Activated naive CD8-positive, alpha-beta T cell treated with anti-CD3 and anti-CD28 coated beads for 36 hours (primary cell): ENCODE measurements around the gene ESPL1. TPM values are rescaled to one million over a fixed set of nuclear protein-coding genes. Genes with fewer than 3 reads are reported as not detected.
A peak's percentile ranks its signal among the peaks of the same experiment; 100 is the strongest.

ENCODE experiments used
- DNase-seq: peaks from one replicate; pipeline ENCODE4 v3.0.0; 2021
- H3K27ac Mint-ChIP-seq: one replicate; pipeline ENCODE4 v1.8.0; 2022; ENCODE audit warnings: mild to moderate bottlenecking, moderate library complexity, mixed read lengths
- H3K27me3 Mint-ChIP-seq: one replicate; pipeline ENCODE4 v1.8.0; 2022; ENCODE audit warnings: mild to moderate bottlenecking, mixed read lengths
- H3K36me3 Mint-ChIP-seq: one replicate; pipeline ENCODE4 v1.8.0; 2021; ENCODE audit warnings: mild to moderate bottlenecking, mixed read lengths
- H3K4me1 Mint-ChIP-seq: one replicate; pipeline ENCODE4 v1.8.0; 2021; ENCODE audit warnings: mixed read lengths
- H3K4me3 Mint-ChIP-seq: one replicate; pipeline ENCODE4 v1.8.0; 2022; ENCODE audit warnings: mild to moderate bottlenecking, moderate library complexity, mixed read lengths
- H3K9me3 Mint-ChIP-seq: one replicate; pipeline ENCODE4 v1.8.0; 2022; ENCODE audit warnings: mixed read lengths
- total RNA-seq, 2 experiments: library from RNA; stranded (reverse); gene quantifications; one replicate each; pipeline ENCODE4 v1.2.3, GENCODE V29; 2021

The ESPL1 gene
- total RNA-seq, 2 experiments from 2014 or later, result 66.3 to 67.7 TPM

GRCh38 chr12:53267306-53267998, 647 bp upstream of the ESPL1 start:
- Mint-ChIP-seq H3K4me3 (peak overlapping the region; percentile 98), H3K9me3 (no peaks in the 10 kb centered on the region), H3K27ac (peak overlapping the region; percentile 99), H3K27me3 (no peaks in the 10 kb centered on the region), H3K36me3 (peaks cover 30% of the 10 kb centered on the region), H3K4me1 (peaks cover 28% of the 10 kb centered on the region)
- peak; percentile 37 for DNase-seq

DNA sequence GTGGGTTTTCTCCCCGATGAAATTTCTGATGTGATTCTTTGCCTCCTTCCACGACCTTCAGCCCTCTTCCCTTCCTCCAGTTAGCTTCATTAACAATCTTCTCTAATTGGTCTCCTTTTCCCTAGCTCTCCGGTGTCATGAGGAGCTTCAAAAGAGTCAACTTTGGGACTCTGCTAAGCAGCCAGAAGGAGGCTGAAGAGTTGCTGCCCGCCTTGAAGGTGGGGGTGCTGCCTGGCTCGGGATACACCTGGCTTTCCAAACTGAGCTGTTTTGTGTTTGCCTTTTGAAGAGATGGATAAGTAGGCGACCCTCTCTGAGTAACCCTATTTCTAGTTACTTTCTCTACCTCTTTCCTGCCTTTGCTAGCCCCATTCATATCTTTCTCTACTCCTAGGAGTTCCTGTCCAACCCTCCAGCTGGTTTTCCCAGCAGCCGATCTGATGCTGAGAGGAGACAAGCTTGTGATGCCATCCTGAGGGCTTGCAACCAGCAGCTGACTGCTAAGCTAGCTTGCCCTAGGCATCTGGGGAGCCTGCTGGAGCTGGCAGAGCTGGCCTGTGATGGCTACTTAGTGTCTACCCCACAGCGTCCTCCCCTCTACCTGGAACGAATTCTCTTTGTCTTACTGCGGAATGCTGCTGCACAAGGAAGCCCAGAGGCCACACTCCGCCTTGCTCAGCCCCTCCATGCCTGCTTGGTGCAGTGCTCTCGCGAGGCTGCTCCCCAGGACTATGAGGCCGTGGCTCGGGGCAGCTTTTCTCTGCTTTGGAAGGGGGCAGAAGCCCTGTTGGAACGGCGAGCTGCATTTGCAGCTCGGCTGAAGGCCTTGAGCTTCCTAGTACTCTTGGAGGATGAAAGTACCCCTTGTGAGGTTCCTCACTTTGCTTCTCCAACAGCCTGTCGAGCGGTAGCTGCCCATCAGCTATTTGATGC, 797 bp downstream of the ESPL1 start:
- peaks cover 35% of the 10 kb centered on the region for H3K36me3 Mint-ChIP-seq
- peak overlapping the region; percentile 99 for H3K27ac Mint-ChIP-seq
- DNase-seq, result no peak
- peak overlapping the region; percentile 98 for H3K4me3 Mint-ChIP-seq
- H3K27me3 Mint-ChIP-seq, result no peaks in the 10 kb centered on the region
- H3K4me1 Mint-ChIP-seq, result peaks cover 28% of the 10 kb centered on the region
- no peaks in the 10 kb centered on the region for H3K9me3 Mint-ChIP-seq

DNA sequence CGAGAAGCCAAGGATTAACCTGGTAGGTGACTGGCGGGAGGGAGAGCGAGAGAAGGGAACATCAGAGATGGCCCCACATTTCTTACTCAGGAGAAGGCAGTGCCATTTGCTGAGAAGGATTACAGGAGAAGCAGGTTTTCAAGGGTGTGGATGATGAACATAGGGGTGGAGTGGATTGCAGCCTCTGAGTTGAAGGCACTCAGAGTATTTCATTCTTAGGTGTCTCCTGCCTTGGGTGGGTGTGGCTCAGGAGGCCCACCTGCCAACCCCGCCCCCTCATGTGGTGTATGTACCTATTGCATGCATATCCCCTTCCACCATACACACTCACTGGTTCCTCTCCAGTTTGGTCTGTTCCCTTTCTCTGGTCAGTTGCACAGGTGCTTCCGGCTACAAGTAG, 6.3 kb downstream of the ESPL1 start:
- DNase-seq, result no peak
- Mint-ChIP-seq H3K4me1 (peaks cover 8% of the 10 kb centered on the region), H3K9me3 (no peaks in the 10 kb centered on the region), H3K27me3 (no peaks in the 10 kb centered on the region), H3K27ac (no peak overlapping the region), H3K4me3 (no peak overlapping the region), H3K36me3 (peaks cover 55% of the 10 kb centered on the region)

DNA sequence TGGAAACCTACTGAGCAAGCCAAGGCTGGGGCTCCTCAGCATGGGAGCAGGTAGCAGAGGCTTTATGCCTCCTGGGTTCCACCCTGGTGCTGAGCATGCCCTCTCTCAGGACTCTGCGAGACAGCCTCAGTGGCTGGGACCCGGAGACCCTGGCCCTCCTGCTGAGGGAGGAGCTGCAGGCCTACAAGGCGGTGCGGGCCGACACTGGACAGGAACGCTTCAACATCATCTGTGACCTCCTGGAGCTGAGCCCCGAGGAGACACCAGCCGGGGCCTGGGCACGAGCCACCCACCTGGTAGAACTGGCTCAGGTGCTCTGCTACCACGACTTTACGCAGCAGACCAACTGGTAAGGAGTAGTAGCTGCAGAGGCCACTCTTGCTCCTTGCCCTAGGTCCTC, 8.4 kb downstream of the ESPL1 start:
- no peaks in the 10 kb centered on the region for H3K4me1 Mint-ChIP-seq
- H3K36me3 Mint-ChIP-seq, result peaks cover 48% of the 10 kb centered on the region
- H3K4me3 Mint-ChIP-seq, result no peak overlapping the region
- H3K27ac Mint-ChIP-seq, result no peak overlapping the region
- no peaks in the 10 kb centered on the region for H3K9me3 Mint-ChIP-seq
- DNase-seq, result no peak
- no peaks in the 10 kb centered on the region for H3K27me3 Mint-ChIP-seq

GRCh38 chr12:53277981-53278380, 9.9 kb downstream of the ESPL1 start:
- no peak for DNase-seq
- Mint-ChIP-seq H3K4me3 (no peak overlapping the region), H3K27me3 (no peaks in the 10 kb centered on the region), H3K4me1 (no peaks in the 10 kb centered on the region), H3K36me3 (peaks cover 46% of the 10 kb centered on the region), H3K9me3 (no peaks in the 10 kb centered on the region), H3K27ac (no peak overlapping the region)

DNA sequence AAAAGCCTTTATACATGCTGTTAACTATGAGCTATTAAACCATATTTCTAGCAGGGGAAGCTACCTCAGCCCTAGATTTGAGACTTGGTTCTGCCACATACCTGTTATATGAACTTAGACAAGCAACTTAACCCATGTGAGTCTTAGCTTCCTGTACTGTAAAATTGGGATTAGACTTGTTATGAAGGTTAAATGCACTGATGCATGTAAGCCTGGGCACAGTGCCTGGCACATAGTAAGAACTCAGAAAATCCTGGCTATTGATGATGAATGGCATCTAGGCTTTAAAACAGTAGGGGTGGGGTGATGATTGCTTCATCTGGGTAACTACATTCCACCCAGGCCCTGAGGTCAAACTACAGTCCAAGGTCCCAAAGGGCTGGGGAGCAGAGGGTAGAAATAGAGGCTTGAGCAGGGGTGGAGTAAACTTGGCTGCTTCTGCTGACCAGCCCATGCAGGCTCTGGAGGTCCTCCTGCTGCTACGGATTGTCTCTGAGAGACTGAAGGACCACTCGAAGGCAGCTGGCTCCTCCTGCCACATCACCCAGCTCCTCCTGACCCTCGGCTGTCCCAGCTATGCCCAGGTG, 11.3 kb downstream of the ESPL1 start:
- Mint-ChIP-seq H3K27ac (no peak overlapping the region), H3K9me3 (no peaks in the 10 kb centered on the region), H3K36me3 (peaks cover 44% of the 10 kb centered on the region), H3K27me3 (no peaks in the 10 kb centered on the region), H3K4me3 (no peak overlapping the region), H3K4me1 (no peaks in the 10 kb centered on the region)
- no peak for DNase-seq

- no peaks in the 10 kb centered on the region for H3K4me1 Mint-ChIP-seq
- H3K27me3 Mint-ChIP-seq, result no peaks in the 10 kb centered on the region
- no peaks in the 10 kb centered on the region for H3K9me3 Mint-ChIP-seq
- H3K27ac Mint-ChIP-seq, result no peak overlapping the region
- H3K36me3 Mint-ChIP-seq, result peaks cover 38% of the 10 kb centered on the region
- no peak overlapping the region for H3K4me3 Mint-ChIP-seq
- no peak for DNase-seq
These were observed 11.9 kb downstream of the ESPL1 start for GRCh38 chr12:53279888-53280498.

DNA sequence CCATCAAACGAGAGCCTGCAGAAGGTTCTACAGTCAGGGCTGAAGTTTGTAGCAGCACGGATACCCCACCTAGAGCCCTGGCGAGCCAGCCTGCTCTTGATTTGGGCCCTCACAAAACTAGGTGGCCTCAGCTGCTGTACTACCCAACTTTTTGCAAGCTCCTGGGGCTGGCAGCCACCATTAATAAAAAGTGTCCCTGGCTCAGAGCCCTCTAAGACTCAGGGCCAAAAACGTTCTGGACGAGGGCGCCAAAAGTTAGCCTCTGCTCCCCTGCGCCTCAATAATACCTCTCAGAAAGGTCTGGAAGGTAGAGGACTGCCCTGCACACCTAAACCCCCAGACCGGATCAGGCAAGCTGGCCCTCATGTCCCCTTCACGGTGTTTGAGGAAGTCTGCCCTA, 18.3 kb downstream of the ESPL1 start:
- no peak overlapping the region for H3K27ac Mint-ChIP-seq
- no peak for DNase-seq
- no peaks in the 10 kb centered on the region for H3K27me3 Mint-ChIP-seq
- no peak overlapping the region for H3K4me3 Mint-ChIP-seq
- H3K36me3 Mint-ChIP-seq, result peaks cover 51% of the 10 kb centered on the region
- no peaks in the 10 kb centered on the region for H3K9me3 Mint-ChIP-seq
- peaks cover 17% of the 10 kb centered on the region for H3K4me1 Mint-ChIP-seq

DNA sequence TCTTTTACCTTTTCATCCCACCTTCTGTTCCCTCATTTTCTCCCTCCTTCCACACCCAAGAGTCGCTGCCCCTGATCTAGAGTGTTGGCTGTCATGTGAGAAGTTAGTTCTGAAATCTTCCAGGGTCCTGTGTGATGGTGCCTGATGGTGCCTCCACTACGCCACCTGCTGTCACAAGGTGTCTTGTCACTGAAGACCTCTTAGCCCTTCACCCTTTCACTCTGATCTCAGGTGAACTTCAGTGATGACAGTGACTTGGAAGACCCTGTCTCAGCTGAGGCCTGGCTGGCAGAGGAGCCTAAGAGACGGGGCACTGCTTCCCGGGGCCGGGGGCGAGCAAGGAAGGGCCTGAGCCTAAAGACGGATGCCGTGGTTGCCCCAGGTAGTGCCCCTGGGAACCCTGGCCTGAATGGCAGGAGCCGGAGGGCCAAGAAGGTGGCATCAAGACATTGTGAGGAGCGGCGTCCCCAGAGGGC, 19.7 kb downstream of the ESPL1 start:
- Mint-ChIP-seq H3K4me3 (no peak overlapping the region), H3K9me3 (no peaks in the 10 kb centered on the region), H3K27me3 (no peaks in the 10 kb centered on the region), H3K36me3 (peaks cover 50% of the 10 kb centered on the region), H3K27ac (no peak overlapping the region), H3K4me1 (peaks cover 17% of the 10 kb centered on the region)
- DNase-seq, result peak; percentile 52

DNA sequence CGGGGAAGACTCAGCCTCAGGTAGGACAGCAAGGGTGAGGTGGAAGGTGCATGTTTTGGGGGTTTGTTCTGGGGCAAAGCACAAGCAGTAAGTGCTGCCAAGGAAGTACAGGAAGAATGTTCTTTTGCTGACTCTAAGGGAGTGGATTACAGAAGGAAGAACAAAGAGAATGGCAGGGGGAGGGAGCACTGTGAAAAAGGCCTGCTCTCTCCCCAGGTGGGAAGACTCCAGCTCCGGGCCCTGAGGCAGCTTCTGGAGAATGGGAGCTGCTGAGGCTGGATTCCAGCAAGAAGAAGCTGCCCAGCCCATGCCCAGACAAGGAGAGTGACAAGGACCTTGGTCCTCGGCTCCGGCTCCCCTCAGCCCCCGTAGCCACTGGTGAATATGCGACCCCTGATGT, 20.2 kb downstream of the ESPL1 start:
- DNase-seq, result no peak
- Mint-ChIP-seq H3K4me1 (peaks cover 17% of the 10 kb centered on the region), H3K4me3 (no peak overlapping the region), H3K36me3 (peaks cover 55% of the 10 kb centered on the region), H3K27ac (no peak overlapping the region), H3K9me3 (no peaks in the 10 kb centered on the region), H3K27me3 (no peaks in the 10 kb centered on the region)

- H3K4me1 Mint-ChIP-seq, result peaks cover 25% of the 10 kb centered on the region
- DNase-seq, result no peak
- H3K4me3 Mint-ChIP-seq, result no peak overlapping the region
- peak overlapping the region; percentile 77 for H3K27ac Mint-ChIP-seq
- peaks cover 61% of the 10 kb centered on the region for H3K36me3 Mint-ChIP-seq
- no peaks in the 10 kb centered on the region for H3K9me3 Mint-ChIP-seq
- no peaks in the 10 kb centered on the region for H3K27me3 Mint-ChIP-seq
These were observed 21.8 kb downstream of the ESPL1 start for GRCh38 chr12:53289891-53290290.

DNA sequence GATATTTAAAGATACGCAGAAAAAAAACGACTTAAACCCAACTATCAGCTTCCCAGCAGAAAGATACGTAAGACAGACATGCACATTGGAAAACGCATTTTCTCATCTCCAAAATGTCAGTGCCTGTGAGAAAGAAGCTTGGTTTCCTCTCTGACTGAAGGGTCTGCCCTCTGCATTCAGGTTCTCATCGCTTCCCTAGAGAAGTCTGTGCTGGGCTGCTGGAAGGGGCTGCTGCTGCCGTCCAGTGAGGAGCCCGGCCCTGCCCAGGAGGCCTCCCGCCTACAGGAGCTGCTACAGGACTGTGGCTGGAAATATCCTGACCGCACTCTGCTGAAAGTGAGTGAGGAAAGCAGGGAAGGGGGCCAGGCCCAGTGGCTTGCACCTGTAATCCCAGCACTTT, 22.6 kb downstream of the ESPL1 start:
- Mint-ChIP-seq H3K27me3 (no peaks in the 10 kb centered on the region), H3K4me1 (peaks cover 28% of the 10 kb centered on the region), H3K4me3 (no peak overlapping the region), H3K36me3 (peaks cover 61% of the 10 kb centered on the region), H3K9me3 (no peaks in the 10 kb centered on the region), H3K27ac (peak overlapping the region; percentile 77)
- no peak for DNase-seq

DNA sequence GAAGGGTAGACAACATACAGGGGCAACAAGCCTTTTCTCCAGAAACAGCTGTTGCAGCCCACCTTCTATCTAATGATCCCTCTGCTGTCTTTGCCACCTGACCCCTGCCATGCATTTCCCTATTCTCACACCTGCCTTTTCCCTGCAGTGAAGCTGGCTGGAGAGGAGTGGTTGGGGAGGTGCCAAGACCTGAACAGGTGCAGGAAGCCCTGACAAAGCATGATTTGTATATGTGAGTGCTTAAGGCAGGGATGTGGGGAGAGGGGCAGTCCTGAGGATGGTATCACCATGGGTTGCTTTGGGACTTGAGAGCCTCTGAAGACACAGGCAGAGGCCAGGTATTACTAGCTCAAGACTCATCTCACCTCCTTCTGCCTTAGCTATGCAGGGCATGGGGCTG, 24.3 kb downstream of the ESPL1 start:
- Mint-ChIP-seq H3K4me3 (no peak overlapping the region), H3K9me3 (no peaks in the 10 kb centered on the region), H3K36me3 (peaks cover 74% of the 10 kb centered on the region), H3K27ac (no peak overlapping the region), H3K27me3 (no peaks in the 10 kb centered on the region), H3K4me1 (peaks cover 38% of the 10 kb centered on the region)
- DNase-seq, result no peak

DNA sequence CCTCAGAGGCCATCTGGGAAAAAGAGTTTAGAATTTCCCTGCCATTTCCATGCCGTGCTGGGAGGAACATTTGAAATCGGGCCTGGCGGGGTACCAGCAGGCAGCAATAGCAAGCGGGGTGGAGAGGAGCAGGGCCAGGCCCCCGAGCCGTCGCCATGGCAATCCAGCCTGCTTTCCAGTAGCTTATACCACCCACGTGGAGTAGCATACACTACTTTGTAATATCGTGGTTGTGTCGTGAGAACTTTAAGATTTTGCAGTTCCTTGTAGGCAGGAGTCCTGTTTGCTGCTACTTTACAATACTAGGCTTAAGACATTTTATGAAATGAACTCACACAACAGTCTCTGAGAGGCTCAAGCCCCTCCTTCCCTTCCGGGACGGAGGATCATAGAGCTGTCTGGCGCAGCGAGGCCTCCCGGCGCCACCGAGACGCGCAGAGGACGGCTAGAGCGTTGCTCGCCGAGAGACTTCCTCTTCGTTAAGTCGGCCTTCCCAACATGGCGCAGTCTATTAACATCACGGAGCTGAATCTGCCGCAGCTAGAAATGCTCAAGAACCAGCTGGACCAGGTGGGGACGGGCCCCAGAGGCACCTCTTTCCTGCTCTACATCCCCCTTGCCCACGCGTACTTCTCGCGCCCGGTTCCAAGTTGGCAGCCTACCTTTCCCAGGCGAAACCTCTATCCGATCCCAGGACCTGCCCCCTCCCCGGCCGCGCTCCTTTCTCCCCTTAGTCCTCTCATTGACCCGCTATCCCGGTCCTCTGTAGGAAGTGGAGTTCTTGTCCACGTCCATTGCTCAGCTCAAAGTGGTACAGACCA, 27.2 kb downstream of the ESPL1 start, which contains the start of gene PFDN5:
PFDN5 (plus strand) TSS at position 473 of the 821 bp plus-strand sequence; CDS start at position 499, 26 bp downstream.
- Mint-ChIP-seq H3K4me3 (peak within 1 kb of the TSS; percentile 98), H3K36me3 (peaks cover 73% of the 10 kb centered on the region), H3K27ac (peak within 1 kb of the TSS; percentile 95), H3K4me1 (peaks cover 44% of the 10 kb centered on the region), H3K27me3 (no peaks in the 10 kb centered on the region), H3K9me3 (no peaks in the 10 kb centered on the region)
- peak; percentile 87 for DNase-seq
